ENCODE measurements around the gene FOXK1. TPM values are rescaled to one million over a fixed set of nuclear protein-coding genes. Genes with fewer than 3 reads are reported as not detected.
A peak's percentile ranks its signal among the peaks of the same experiment; 100 is the strongest.

Gene FOXK1
- total RNA-seq, 2 donors from 2014 or later = 34.3 to 62.4 TPM

DNA sequence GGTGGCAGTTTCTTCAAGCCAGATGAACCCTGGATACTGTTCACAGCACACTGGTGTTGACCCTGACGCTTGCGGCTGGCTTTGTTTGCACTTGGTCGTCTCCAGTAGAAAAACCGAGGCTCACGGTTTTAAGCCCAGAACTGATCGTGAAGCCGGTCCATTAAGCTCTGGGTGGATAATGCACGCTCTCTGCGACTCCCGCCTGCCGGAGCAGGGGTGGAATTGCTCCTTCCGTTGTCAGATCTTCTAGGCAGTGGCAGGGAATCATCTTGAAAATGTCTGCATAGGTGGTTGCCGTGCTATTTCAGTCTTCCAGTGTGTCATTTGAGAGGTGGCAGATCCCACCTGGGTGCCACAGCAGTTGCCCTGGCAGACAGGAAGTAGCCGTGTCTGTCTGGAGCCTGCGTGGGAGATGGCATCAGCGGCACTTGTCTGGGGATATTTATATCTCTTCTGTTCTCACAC is 57.5 kb downstream of the FOXK1 start:
- H3K36me3 ChIP-seq = peaks cover 3% of the 10 kb centered on the region
- no peaks in the 10 kb centered on the region for H3K9me3 ChIP-seq
- peak overlapping the region; percentile 67 to 69 for H3K27ac ChIP-seq
- TF ChIP-seq, protein P1, sequence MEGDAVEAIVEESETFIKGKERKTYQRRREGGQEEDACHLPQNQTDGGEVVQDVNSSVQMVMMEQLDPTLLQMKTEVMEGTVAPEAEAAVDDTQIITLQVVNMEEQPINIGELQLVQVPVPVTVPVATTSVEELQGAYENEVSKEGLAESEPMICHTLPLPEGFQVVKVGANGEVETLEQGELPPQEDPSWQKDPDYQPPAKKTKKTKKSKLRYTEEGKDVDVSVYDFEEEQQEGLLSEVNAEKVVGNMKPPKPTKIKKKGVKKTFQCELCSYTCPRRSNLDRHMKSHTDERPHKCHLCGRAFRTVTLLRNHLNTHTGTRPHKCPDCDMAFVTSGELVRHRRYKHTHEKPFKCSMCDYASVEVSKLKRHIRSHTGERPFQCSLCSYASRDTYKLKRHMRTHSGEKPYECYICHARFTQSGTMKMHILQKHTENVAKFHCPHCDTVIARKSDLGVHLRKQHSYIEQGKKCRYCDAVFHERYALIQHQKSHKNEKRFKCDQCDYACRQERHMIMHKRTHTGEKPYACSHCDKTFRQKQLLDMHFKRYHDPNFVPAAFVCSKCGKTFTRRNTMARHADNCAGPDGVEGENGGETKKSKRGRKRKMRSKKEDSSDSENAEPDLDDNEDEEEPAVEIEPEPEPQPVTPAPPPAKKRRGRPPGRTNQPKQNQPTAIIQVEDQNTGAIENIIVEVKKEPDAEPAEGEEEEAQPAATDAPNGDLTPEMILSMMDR (IDR thresholded peaks at IDR 0.05) = peak; percentile 69
- peak overlapping the region; percentile 56 for H3K4me3 ChIP-seq
- H3K4me1 ChIP-seq (ENCODE audit: control insufficient read depth in 1 of 2, low read depth in 2 of 2) = peaks cover 13 to 33% of the 10 kb centered on the region in 2 donors
- peak; percentile 13 for ATAC-seq (ENCODE audit: insufficient number of reproducible peaks, low FRiP score, low read depth)
- no peak for DNase-seq (ENCODE audit: low spot score)
- no peaks in the 10 kb centered on the region for H3K27me3 ChIP-seq (replicated peaks; ENCODE audit: insufficient read depth)

DNA sequence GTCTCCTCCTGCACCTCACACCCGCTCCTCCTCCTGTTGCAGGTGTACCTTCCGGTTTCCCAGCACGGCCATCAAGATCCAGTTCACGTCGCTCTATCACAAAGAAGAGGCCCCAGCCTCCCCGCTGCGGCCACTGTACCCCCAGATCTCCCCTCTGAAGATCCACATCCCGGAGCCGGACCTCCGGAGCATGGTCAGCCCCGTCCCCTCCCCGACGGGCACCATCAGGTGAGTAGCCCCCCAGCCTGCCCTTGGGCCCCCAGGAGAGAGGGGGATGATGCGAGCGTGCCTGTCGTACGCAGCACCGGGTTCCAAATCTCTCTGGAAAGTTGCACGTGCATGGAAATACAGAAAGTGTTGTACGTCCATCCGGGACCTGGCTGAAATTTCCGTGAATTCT is 58.7 kb downstream of the FOXK1 start:
- Histone ChIP-seq H3K27ac (no peak overlapping the region), H3K4me1 (ENCODE audit: control insufficient read depth in 1 of 2, low read depth in 2 of 2) (peaks cover 19 to 40% of the 10 kb centered on the region in 2 donors), H3K36me3 (peaks cover 3% of the 10 kb centered on the region), H3K4me3 (no peak overlapping the region), H3K27me3 (replicated peaks; ENCODE audit: insufficient read depth) (no peaks in the 10 kb centered on the region), H3K9me3 (no peaks in the 10 kb centered on the region)
- ATAC-seq (ENCODE audit: insufficient number of reproducible peaks, low FRiP score, low read depth) = no peak
- TF ChIP-seq, protein P1 (IDR thresholded peaks at IDR 0.05) = no peak
- no peak for DNase-seq (ENCODE audit: low spot score)

DNA sequence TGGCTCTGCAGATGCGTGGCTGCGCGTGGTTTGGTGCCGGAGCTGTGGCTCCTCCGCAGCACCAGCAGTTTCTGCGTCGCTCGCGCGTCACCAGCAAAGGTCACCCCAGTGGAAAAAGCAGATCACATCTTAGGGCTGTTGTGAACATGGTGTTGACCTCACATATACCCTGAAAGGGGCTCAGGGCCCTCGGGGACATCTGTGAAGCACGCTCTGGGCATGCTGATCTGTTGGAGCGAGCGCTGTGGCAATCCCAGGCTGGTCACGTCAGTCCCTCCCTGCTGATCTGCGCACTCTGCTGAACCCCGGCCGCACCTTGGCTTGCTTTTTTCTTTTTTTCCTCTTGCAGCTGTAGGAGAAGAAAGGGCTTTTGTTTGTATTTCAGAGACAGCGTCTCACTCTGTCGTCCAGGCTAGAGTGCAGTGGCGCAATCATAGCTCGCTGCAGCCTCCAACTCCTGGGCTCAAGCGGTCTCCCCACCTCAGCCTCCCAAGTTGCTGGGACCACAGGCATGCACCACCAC is 60.0 kb downstream of the FOXK1 start:
- H3K27me3 ChIP-seq (replicated peaks; ENCODE audit: insufficient read depth) = no peaks in the 10 kb centered on the region
- DNase-seq (ENCODE audit: low spot score) (no peak), ATAC-seq (ENCODE audit: insufficient number of reproducible peaks, low FRiP score, low read depth) (no peak)
- H3K9me3 ChIP-seq = no peaks in the 10 kb centered on the region
- no peak overlapping the region for H3K27ac ChIP-seq
- peaks cover 29 to 53% of the 10 kb centered on the region in 2 donors for H3K4me1 ChIP-seq (ENCODE audit: control insufficient read depth in 1 of 2, low read depth in 2 of 2)
- H3K36me3 ChIP-seq = peaks cover 3% of the 10 kb centered on the region
- H3K4me3 ChIP-seq = no peak overlapping the region
- TF ChIP-seq, protein P1 (IDR thresholded peaks at IDR 0.05) = no peak

DNA sequence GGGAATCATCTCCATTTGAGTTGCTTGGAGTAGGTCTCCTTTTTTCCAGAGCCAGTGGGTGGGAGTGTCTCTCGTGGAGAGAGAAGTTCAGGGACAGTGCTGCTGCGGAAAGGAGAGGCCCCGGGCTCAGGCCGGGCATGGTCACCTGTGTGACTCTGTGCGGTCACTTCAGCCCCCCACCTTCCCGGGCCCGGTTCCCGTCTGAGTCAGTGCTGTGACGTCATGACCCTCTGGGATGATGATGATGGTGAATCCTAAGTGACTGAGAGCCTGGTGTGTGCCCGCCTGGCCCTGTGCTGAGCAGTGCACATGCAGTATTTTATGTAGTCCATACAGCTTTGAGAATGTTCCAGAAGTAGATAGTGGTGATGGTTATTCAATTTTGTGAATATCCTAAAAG is 60.8 kb downstream of the FOXK1 start:
- TF ChIP-seq, protein P1 (IDR thresholded peaks at IDR 0.05) = no peak
- ATAC-seq (ENCODE audit: insufficient number of reproducible peaks, low FRiP score, low read depth) = no peak
- Histone ChIP-seq H3K27ac (peak overlapping the region; percentile 41 to 97), H3K36me3 (peaks cover 3% of the 10 kb centered on the region), H3K4me3 (no peak overlapping the region), H3K9me3 (no peaks in the 10 kb centered on the region), H3K4me1 (ENCODE audit: control insufficient read depth in 1 of 2, low read depth in 2 of 2) (peaks cover 34 to 57% of the 10 kb centered on the region in 2 donors), H3K27me3 (replicated peaks; ENCODE audit: insufficient read depth) (no peaks in the 10 kb centered on the region)
- DNase-seq (ENCODE audit: low spot score) = no peak

DNA sequence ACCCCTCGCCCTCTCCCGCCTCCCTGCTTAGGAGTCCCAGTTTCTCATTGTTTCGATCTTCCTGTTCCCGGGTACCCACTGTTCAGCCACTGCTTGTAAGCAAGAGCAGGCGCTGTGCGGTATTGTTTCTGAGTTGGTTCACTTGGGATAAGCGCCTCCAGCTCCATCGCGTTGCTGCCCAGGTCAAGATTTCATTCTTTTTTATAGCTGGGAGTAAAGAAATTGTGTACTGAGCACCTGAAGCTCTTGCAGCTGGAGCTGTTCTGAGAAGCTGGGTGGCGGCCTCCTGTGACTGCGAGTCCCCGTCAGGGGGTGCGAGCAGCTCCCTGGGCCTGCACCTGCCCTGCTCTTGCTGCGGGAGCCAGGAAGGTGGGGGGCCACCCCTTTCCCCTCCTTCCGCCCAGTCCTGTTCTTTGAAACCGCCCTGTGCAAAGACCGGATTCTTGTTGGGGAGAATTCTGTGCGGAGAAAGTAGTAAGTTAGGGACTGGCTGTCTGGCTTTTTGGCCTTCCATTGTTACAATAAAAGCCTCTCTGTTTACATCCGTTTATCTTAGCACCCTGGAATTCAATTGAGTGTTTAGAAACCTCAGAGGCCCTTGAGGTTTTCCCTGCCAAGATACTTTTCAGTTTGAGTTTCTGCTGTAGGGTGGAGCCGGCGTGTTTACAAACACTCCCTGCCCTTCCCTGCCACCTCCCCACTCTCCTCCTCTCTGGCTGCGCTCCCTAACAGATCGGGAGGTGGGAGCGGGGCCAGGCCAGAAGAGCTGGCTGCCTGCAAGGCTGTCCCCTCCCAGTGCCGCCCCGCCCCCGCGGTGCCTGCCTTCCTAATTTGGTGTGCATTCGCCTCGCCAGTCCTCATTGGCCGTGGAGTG is 62.5 kb downstream of the FOXK1 start:
- DNase-seq (ENCODE audit: low spot score) = peak; percentile 93
- H3K4me3 ChIP-seq = peak overlapping the region; percentile 63
- peak; percentile 83 for ATAC-seq (ENCODE audit: insufficient number of reproducible peaks, low FRiP score, low read depth)
- peak overlapping the region; percentile 94 to 97 for H3K27ac ChIP-seq
- no peaks in the 10 kb centered on the region for H3K27me3 ChIP-seq (replicated peaks; ENCODE audit: insufficient read depth)
- TF ChIP-seq, protein P1 (IDR thresholded peaks at IDR 0.05) = no peak
- H3K36me3 ChIP-seq = peaks cover 3% of the 10 kb centered on the region
- no peaks in the 10 kb centered on the region for H3K9me3 ChIP-seq
- peaks cover 29 to 43% of the 10 kb centered on the region in 2 donors for H3K4me1 ChIP-seq (ENCODE audit: control insufficient read depth in 1 of 2, low read depth in 2 of 2)
